Mesodermal cell (in vitro differentiated cells): ENCODE measurements around the gene IL20RA.
A peak's percentile ranks its signal among the peaks of the same experiment; 100 is the strongest.

Experiments
- H3K27ac ChIP-seq: 2 replicates; pipeline ENCODE4 v1.7.0; 2013; ENCODE audit warnings: mild to moderate bottlenecking, low read depth, low read length, moderate library complexity; ENCODE audit not compliant: severe bottlenecking
- H3K36me3 ChIP-seq: 2 replicates; pipeline ENCODE4 v1.7.1; 2013; ENCODE audit warnings: mild to moderate bottlenecking, low read length, moderate library complexity; ENCODE audit not compliant: control insufficient read depth, insufficient read depth
- H3K4me1 ChIP-seq: one replicate; pipeline ENCODE4 v1.7.1; 2013; ENCODE audit warnings: mild to moderate bottlenecking, low read length; ENCODE audit not compliant: insufficient read depth, control insufficient read depth, poor library complexity, severe bottlenecking
- H3K4me3 ChIP-seq: 2 replicates; pipeline ENCODE4 v1.7.0; 2013; ENCODE audit warnings: low read length, control low read depth, mild to moderate bottlenecking; ENCODE audit not compliant: insufficient read depth, poor library complexity, severe bottlenecking; ENCODE audit errors: extremely low read depth
- H3K9me3 ChIP-seq: 2 replicates; pipeline ENCODE4 v1.7.1; 2013; ENCODE audit warnings: mild to moderate bottlenecking, low read length, moderate library complexity; ENCODE audit not compliant: control insufficient read depth
- WGBS, 2 experiments: methylation state at CpG; one replicate each; pipeline ENCODE4 v1.1.5; 2013; ENCODE audit warnings: missing lambda C conversion rate in 2 of 2; ENCODE audit not compliant: insufficient coverage in 2 of 2; 5-methylcytosine and 5-hydroxymethylcytosine counted together

IL20RA gene

GRCh38 chr6:137045222-137045789, 541 bp upstream of the IL20RA start:
- Histone ChIP-seq H3K4me1 (no peaks in the 10 kb centered on the region), H3K36me3 (no peaks in the 10 kb centered on the region), H3K4me3 (no peak overlapping the region), H3K27ac (no peak overlapping the region), H3K9me3 (no peaks in the 10 kb centered on the region)
- WGBS, 2 experiments = 99% methylated on average over 6 of the region's 7 CpGs

- H3K9me3 ChIP-seq = no peaks in the 10 kb centered on the region
- 3 to 5% methylated on average over 23 to 28 of the region's 42 CpGs for WGBS, 2 experiments
- no peaks in the 10 kb centered on the region for H3K4me1 ChIP-seq
- no peaks in the 10 kb centered on the region for H3K36me3 ChIP-seq
- H3K4me3 ChIP-seq = peak overlapping the region; percentile 45
- no peak overlapping the region for H3K27ac ChIP-seq
These were observed 927 bp downstream of the IL20RA start for GRCh38 chr6:137043710-137044365.

- Histone ChIP-seq H3K4me3 (no peak overlapping the region), H3K9me3 (no peaks in the 10 kb centered on the region), H3K4me1 (no peaks in the 10 kb centered on the region), H3K36me3 (no peaks in the 10 kb centered on the region), H3K27ac (no peak overlapping the region)
These were observed 4.4 kb downstream of the IL20RA start for GRCh38 chr6:137040393-137040792.

- Histone ChIP-seq H3K4me3 (no peak overlapping the region), H3K9me3 (no peaks in the 10 kb centered on the region), H3K4me1 (no peaks in the 10 kb centered on the region), H3K27ac (no peak overlapping the region), H3K36me3 (no peaks in the 10 kb centered on the region)
- 83% methylated on average over 1 of the region's 4 CpGs; no CpG with 5 or more reads in 1 of the 2 experiments for WGBS, 2 experiments
These were observed 5.8 kb downstream of the IL20RA start for GRCh38 chr6:137039010-137039409.

GRCh38 chr6:137036566-137037300, 8.0 kb downstream of the IL20RA start:
- Histone ChIP-seq H3K36me3 (no peaks in the 10 kb centered on the region), H3K4me3 (no peak overlapping the region), H3K27ac (no peak overlapping the region), H3K4me1 (no peaks in the 10 kb centered on the region), H3K9me3 (no peaks in the 10 kb centered on the region)
- WGBS, 2 experiments = 70 to 94% methylated on average over 2 to 3 of the region's 6 CpGs

GRCh38 chr6:137033828-137034227, 10.9 kb downstream of the IL20RA start:
- no CpG with 5 or more reads among the region's 2 CpGs for WGBS, 2 experiments
- Histone ChIP-seq H3K36me3 (no peaks in the 10 kb centered on the region), H3K4me1 (no peaks in the 10 kb centered on the region), H3K9me3 (no peaks in the 10 kb centered on the region), H3K27ac (no peak overlapping the region), H3K4me3 (no peak overlapping the region)

GRCh38 chr6:137031122-137031521, 13.6 kb downstream of the IL20RA start:
- H3K36me3 ChIP-seq = no peaks in the 10 kb centered on the region
- WGBS, 2 experiments = 100% methylated on average over 1 of the region's 3 CpGs; no CpG with 5 or more reads in 1 of the 2 experiments
- no peak overlapping the region for H3K27ac ChIP-seq
- H3K4me3 ChIP-seq = no peak overlapping the region
- no peaks in the 10 kb centered on the region for H3K9me3 ChIP-seq
- no peaks in the 10 kb centered on the region for H3K4me1 ChIP-seq

GRCh38 chr6:137028912-137029311, 15.9 kb downstream of the IL20RA start:
- WGBS, 2 experiments = no CpG with 5 or more reads among the region's 2 CpGs
- Histone ChIP-seq H3K36me3 (no peaks in the 10 kb centered on the region), H3K4me1 (no peaks in the 10 kb centered on the region), H3K27ac (no peak overlapping the region), H3K9me3 (no peaks in the 10 kb centered on the region), H3K4me3 (no peak overlapping the region)

- no peak overlapping the region for H3K4me3 ChIP-seq
- 89 to 95% methylated on average over 7 of the region's 8 CpGs for WGBS, 2 experiments
- H3K9me3 ChIP-seq = no peaks in the 10 kb centered on the region
- H3K4me1 ChIP-seq = no peaks in the 10 kb centered on the region
- no peak overlapping the region for H3K27ac ChIP-seq
- no peaks in the 10 kb centered on the region for H3K36me3 ChIP-seq
These were observed 18.7 kb downstream of the IL20RA start for GRCh38 chr6:137025786-137026730.

- 88% methylated on average over 2 of the region's 3 CpGs for WGBS, 2 experiments
- Histone ChIP-seq H3K4me1 (no peaks in the 10 kb centered on the region), H3K27ac (no peak overlapping the region), H3K36me3 (no peaks in the 10 kb centered on the region), H3K4me3 (no peak overlapping the region), H3K9me3 (no peaks in the 10 kb centered on the region)
These were observed 20.4 kb downstream of the IL20RA start for GRCh38 chr6:137024237-137024990.
